ENCODE measurements around the gene GNPTAB. TPM values are rescaled to one million over a fixed set of nuclear protein-coding genes. Genes with fewer than 3 reads are reported as not detected.
A peak's percentile ranks its signal among the peaks of the same experiment; 100 is the strongest.

GNPTAB gene
- total and polyA plus RNA-seq, 7 donors = 12.0 to 42.2 (median 25.4) TPM

DNA sequence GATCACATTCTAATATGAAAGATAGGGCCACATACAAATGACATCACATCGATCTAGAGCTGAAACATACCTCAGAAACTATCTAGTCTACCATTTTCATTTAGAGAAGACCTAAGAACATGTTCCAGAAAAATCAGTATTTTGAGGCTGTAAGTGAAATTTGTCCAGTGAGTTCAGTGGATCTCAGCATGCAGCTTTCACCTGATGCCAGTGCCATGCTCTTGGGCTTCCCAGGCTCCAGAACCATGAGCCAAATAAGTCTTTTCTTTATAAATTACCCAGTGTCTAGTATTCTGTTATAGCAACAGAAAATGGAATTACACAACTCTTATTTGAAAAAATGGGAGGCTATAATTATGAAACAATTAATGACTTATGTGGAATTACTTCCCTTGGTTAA lies 124.4 kb downstream of the GNPTAB start:
- Histone ChIP-seq H3K27ac (no peak overlapping the region), H3K4me3 (no peak overlapping the region), H3K27me3 (no peaks in the 10 kb centered on the region), H3K4me1 (peaks cover 0 to 39% (median 15%) of the 10 kb centered on the region in 4 donors), H3K9me3 (no peaks in the 10 kb centered on the region), H3K36me3 (no peaks in the 10 kb centered on the region)
- DNase-seq = no peak
- no peak for TF ChIP-seq POLR2A (IDR thresholded peaks at IDR 0.05)
- TF ChIP-seq, protein P1, sequence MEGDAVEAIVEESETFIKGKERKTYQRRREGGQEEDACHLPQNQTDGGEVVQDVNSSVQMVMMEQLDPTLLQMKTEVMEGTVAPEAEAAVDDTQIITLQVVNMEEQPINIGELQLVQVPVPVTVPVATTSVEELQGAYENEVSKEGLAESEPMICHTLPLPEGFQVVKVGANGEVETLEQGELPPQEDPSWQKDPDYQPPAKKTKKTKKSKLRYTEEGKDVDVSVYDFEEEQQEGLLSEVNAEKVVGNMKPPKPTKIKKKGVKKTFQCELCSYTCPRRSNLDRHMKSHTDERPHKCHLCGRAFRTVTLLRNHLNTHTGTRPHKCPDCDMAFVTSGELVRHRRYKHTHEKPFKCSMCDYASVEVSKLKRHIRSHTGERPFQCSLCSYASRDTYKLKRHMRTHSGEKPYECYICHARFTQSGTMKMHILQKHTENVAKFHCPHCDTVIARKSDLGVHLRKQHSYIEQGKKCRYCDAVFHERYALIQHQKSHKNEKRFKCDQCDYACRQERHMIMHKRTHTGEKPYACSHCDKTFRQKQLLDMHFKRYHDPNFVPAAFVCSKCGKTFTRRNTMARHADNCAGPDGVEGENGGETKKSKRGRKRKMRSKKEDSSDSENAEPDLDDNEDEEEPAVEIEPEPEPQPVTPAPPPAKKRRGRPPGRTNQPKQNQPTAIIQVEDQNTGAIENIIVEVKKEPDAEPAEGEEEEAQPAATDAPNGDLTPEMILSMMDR (IDR thresholded peaks at IDR 0.05) = no peak
- 98 to 100% methylated on average over 1 of the region's 1 CpG for WGBS, 2 donors
- intact Hi-C loops (cut with DNase I) = no loop called here

DNA sequence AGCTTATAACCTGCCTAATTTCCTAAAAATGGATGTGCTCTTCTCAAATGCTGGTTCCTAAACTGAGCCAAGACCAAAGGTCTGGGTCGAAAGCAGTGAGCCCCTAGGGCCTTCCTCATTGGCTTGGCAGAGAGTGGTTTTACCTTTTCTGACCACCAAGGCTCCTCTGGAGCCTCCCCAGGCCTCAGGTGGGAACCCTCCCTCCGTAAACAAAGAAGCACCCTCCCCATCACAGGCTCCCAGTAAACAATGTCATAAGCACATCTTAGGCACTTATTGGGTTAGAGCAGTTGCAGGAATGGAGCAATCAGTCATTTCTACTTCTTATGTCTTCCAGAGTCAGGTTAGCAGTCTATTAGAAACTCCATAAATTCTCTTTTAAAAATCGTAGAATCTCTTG lies 127.3 kb downstream of the GNPTAB start:
- no peak overlapping the region for H3K27ac ChIP-seq
- no peaks in the 10 kb centered on the region for H3K27me3 ChIP-seq
- TF ChIP-seq, protein P1 (IDR thresholded peaks at IDR 0.05) = no peak
- no peak for TF ChIP-seq POLR2AphosphoS5 (IDR thresholded peaks at IDR 0.05)
- H3K4me1 ChIP-seq = peaks cover 0 to 56% (median 30%) of the 10 kb centered on the region in 4 donors
- H3K4me3 ChIP-seq = no peak overlapping the region
- H3K36me3 ChIP-seq = no peaks in the 10 kb centered on the region
- no peak for DNase-seq
- H3K9me3 ChIP-seq = no peaks in the 10 kb centered on the region
- WGBS, 2 donors = 54 to 79% methylated on average over 3 of the region's 3 CpGs
- intact Hi-C loops (cut with DNase I) = no loop called here

DNA sequence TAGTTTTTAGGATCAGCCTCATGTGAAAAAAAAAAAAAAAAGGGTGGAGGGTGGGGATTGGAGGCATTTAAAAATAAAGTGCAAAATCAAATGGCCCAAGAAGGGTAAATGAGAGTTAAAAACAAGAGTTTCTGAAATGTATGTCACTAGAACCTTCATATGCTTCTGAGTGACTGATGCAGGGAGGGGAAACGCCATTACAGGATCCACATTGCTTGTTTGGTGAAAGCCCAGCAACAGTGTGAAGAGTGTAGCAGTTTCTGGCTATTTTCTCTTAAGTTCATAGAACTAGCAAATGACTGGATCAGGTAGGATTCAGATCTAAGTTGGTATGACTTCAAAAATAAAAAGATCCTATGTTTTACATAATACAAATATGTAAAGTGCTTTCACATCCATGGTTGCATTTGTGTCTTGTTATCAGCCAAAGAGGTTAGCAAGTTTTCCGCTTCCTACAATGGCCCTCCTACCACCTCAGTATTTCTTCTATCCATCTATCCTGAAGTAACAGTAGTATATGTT lies 130.4 kb downstream of the GNPTAB start:
- DNase-seq = no peak
- TF ChIP-seq POLR2AphosphoS5 (IDR thresholded peaks at IDR 0.05) (no peak), EP300 (IDR thresholded peaks at IDR 0.05) (no peak), POLR2A (IDR thresholded peaks at IDR 0.05) (no peak)
- Histone ChIP-seq H3K27me3 (no peaks in the 10 kb centered on the region), H3K4me3 (no peak overlapping the region), H3K4me1 (peaks cover 0 to 71% (median 44%) of the 10 kb centered on the region in 4 donors), H3K9me3 (no peaks in the 10 kb centered on the region), H3K27ac (peak overlapping the region in 1 of 4 donors; percentile 96), H3K36me3 (no peaks in the 10 kb centered on the region)
- WGBS, 2 donors = 55 to 84% methylated on average over 2 of the region's 2 CpGs
- intact Hi-C loops (cut with DNase I) = no loop called here

DNA sequence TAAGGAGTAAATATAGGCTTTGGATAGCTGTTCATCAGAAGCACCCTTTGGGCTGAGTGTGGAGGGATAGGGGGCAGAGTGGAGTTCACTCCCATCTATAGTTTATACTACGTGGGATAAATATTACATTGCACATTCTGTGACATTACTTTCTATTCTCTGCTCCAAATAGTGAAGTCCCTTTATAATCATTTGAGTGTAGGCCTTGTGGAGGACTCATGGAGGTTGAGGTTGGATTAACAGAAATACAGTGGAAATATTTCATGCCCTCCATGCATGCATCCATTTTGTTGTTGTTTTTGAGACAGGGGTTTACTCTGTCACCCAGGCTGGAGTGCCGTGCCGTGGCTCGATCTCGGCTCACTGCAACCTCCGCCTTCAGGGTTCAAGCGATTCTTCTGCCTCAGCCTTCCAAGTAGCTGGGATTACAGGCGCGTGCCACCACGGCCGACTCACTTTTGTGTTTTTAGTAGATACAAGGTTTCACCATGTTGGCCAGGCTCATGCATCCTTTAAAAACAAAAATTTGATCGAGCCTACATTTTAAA lies 131.9 kb downstream of the GNPTAB start:
- Histone ChIP-seq H3K4me3 (peak overlapping the region; percentile 58 to 94 (median 94)), H3K4me1 (peaks cover 0 to 70% (median 46%) of the 10 kb centered on the region in 4 donors), H3K27me3 (no peaks in the 10 kb centered on the region), H3K36me3 (no peaks in the 10 kb centered on the region), H3K9me3 (no peaks in the 10 kb centered on the region), H3K27ac (peak overlapping the region; percentile 89 to 96 (median 95))
- intact Hi-C loops (cut with DNase I) = loop anchor here (5.0 kb wide), 2 partner anchors 133 to 292 kb away; partner anchors contain the start of genes ARL1 and GNPTAB
- TF ChIP-seq EP300 (IDR thresholded peaks at IDR 0.05) = no peak
- TF ChIP-seq POLR2A (IDR thresholded peaks at IDR 0.05) = no peak
- TF ChIP-seq, protein P1 (IDR thresholded peaks at IDR 0.05) = no peak
- no peak for TF ChIP-seq POLR2AphosphoS5 (IDR thresholded peaks at IDR 0.05)
- 17 to 68% methylated on average over 12 of the region's 12 CpGs for WGBS, 2 donors
- no peak for DNase-seq

DNA sequence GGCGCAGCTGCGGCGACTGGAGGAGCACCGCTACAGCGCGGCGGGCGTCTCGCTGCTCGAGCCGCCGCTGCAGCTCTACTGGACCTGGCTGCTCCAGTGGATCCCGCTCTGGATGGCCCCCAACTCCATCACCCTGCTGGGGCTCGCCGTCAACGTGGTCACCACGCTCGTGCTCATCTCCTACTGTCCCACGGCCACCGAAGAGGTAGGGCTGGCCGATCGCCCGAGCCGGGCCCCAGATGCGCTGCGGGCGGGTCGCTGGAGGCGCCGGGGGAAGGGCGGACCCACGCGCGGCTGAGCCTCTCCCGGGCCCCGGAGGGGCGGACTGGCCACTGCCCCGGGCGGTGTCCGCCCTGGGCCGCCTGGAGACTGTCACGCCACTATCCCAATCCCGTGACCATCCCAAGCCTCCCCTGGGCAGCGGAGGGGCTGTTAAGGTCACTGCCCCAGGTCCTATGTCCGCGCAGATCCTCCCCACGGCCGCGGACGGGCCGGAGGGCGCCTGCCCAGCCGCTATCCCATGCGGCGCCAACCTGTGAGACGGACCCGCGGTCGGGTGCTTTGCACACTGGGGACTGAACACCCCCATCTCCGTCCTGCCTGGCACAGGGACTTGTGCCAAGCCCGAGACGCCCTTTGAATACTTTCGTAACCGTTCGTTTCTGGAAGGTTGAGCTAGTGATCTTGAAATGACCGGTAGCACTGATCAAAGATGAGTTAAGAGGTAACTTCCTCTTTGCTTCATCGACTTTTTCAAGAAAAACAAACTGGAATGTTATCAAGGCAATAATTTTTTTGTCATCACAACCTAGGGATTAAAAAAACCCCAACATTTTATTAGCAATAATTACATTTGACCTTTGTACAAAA lies 132.6 kb downstream of the GNPTAB start:
- intact Hi-C loops (cut with DNase I) = loop anchor here (5.0 kb wide), 2 partner anchors 134 to 291 kb away; partner anchors contain the start of genes ARL1 and GNPTAB
- no peaks in the 10 kb centered on the region for H3K27me3 ChIP-seq
- peaks cover 0 to 62% (median 46%) of the 10 kb centered on the region in 4 donors for H3K4me1 ChIP-seq
- H3K27ac ChIP-seq = peak overlapping the region; percentile 89 to 96 (median 95)
- no peaks in the 10 kb centered on the region for H3K9me3 ChIP-seq
- H3K36me3 ChIP-seq = no peaks in the 10 kb centered on the region
- H3K4me3 ChIP-seq = peak overlapping the region; percentile 58 to 94 (median 94)
- DNase-seq = peak; percentile 82
- TF ChIP-seq POLR2AphosphoS5 (IDR thresholded peaks at IDR 0.05) (peak in 1 of 4 donors; percentile 52), EP300 (IDR thresholded peaks at IDR 0.05) (no peak), POLR2A (IDR thresholded peaks at IDR 0.05) (no peak)
- TF ChIP-seq, protein P1 (IDR thresholded peaks at IDR 0.05) = no peak
- WGBS, 2 donors = 1% methylated on average over 67 of the region's 67 CpGs

Measured in sigmoid colon (tissue), 7 donors.